Measurements from ENCODE around the gene ANKS6.

- TF ChIP-seq CTCF (IDR thresholded peaks at IDR 0.05; ENCODE audit: borderline replicate concordance, extremely low read depth, low read length, poor library complexity, severe bottlenecking) = no peak
- TF ChIP-seq EZH2 (IDR thresholded peaks at IDR 0.05; ENCODE audit: borderline replicate concordance, low read depth, low read length, severe bottlenecking) = no peak
Observed at GRCh38 chr9:98694943-98695342, 101.4 kb downstream of the ANKS6 start.

Measured in DND-41 (cell line).